ENCODE data around the gene UBD. TPM values are rescaled to one million over a fixed set of nuclear protein-coding genes. Genes with fewer than 3 reads are reported as not detected.
A peak's percentile ranks its signal among the peaks of the same experiment; 100 is the strongest.

Gene UBD
- total RNA-seq, 1 donor from 2014 or later, result 1.6 TPM

DNA sequence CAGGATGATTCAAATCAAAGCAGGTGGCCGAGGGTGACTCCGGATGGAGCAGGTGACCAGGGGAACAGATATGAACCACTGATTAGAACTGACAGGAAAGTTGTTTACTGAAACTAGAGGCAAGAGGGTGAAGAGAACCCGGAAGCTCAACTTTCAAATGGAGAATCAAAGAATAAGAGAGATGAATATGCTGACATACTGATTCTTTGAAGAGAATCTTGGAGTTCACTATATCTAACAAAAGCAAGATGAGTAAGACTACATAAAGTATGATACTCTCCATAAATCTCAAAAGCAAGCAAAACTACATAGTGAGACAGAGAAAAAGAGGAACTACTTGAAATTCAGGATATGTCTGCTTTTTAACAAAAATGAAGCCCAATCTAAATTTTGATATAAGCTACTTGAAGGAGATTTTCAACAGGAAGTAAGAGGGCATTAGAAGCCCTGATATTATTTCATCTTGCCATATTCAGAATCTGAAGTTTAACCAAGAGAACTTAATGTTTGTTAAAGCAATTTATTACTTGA, 4.0 kb upstream of the UBD start:
- Histone ChIP-seq H3K4me1 (ENCODE audit: control insufficient read depth in 3 of 3, insufficient read depth in 3 of 3, low read length in 3 of 3) (no peaks in the 10 kb centered on the region), H3K9ac (ENCODE audit: low read depth in 1 of 3, low read length in 3 of 3) (no peak overlapping the region), H3K9me3 (ENCODE audit: control insufficient read depth in 3 of 3, low read length in 3 of 3) (peaks cover 0 to 2% (median 0%) of the 10 kb centered on the region in 3 donors), H3K4me3 (ENCODE audit: low read length in 3 of 3) (no peak overlapping the region), H3K27me3 (ENCODE audit: control insufficient read depth in 3 of 3, insufficient read depth in 3 of 3, low read length in 3 of 3) (peaks cover 0 to 4% (median 4%) of the 10 kb centered on the region in 3 donors), H3K36me3 (ENCODE audit: control insufficient read depth in 3 of 3, insufficient read depth in 3 of 3, low read length in 3 of 3) (no peaks in the 10 kb centered on the region), H3K27ac (ENCODE audit: low read depth, low read length) (no peak overlapping the region)

DNA sequence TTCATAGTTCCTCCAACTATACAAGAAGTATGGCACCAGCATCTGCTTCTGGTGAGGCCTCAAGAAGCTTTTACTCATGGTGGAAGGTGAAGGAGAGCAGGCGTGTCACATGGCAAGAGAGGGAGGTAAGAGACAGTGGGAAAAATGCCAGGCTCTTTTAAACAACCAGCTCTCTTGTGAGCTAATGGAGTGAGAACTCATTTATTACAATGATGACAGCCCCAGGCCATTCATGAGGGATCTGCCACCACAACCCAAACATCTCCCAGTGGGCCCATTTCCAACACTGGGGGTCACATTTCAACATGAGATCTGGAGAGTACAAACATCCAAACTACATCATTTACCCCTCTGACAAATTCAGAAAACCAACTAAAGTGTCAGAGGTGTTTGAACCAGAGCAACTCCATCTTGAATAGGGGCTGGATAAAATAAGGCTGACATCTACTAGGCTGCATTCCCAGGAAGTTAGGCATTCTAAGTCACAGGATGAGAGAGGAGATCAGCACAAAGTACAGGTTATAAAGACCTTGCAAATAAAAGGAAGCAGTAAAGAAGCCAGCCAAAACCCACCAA, 2.2 kb upstream of the UBD start:
- peaks cover 0 to 4% (median 4%) of the 10 kb centered on the region in 3 donors for H3K27me3 ChIP-seq (ENCODE audit: control insufficient read depth in 3 of 3, insufficient read depth in 3 of 3, low read length in 3 of 3)
- no peaks in the 10 kb centered on the region for H3K9me3 ChIP-seq (ENCODE audit: control insufficient read depth in 3 of 3, low read length in 3 of 3)
- H3K27ac ChIP-seq (ENCODE audit: low read depth, low read length), result no peak overlapping the region
- H3K36me3 ChIP-seq (ENCODE audit: control insufficient read depth in 3 of 3, insufficient read depth in 3 of 3, low read length in 3 of 3), result no peaks in the 10 kb centered on the region
- H3K9ac ChIP-seq (ENCODE audit: low read depth in 1 of 3, low read length in 3 of 3), result no peak overlapping the region
- no peaks in the 10 kb centered on the region for H3K4me1 ChIP-seq (ENCODE audit: control insufficient read depth in 3 of 3, insufficient read depth in 3 of 3, low read length in 3 of 3)
- no peak overlapping the region for H3K4me3 ChIP-seq (ENCODE audit: low read length in 3 of 3)

DNA sequence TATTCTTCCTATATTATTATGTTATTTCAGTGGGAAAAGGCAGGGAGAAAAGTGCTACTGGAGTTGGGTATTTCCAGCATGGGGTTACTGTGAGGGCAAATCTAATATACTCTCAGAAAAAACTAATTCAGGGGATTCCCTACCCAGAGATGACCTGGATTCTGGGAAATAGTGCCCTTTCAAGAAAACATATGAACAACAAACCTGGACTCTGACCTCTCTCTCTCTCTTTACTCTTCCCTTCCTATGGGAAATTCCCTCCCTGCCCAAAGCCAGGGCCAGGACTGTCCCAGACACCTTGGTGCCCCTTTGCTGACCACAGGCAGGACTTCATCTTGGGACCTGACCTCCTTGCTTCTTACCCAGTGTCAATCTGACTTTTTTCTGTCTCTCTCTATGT, 1.6 kb upstream of the UBD start:
- H3K4me1 ChIP-seq (ENCODE audit: control insufficient read depth in 3 of 3, insufficient read depth in 3 of 3, low read length in 3 of 3), result no peaks in the 10 kb centered on the region

GRCh38 chr6:29558439-29559079, 973 bp downstream of the UBD start:
- Histone ChIP-seq H3K27ac (ENCODE audit: low read depth, low read length) (no peak overlapping the region), H3K9me3 (ENCODE audit: control insufficient read depth in 3 of 3, low read length in 3 of 3) (no peaks in the 10 kb centered on the region), H3K4me1 (ENCODE audit: control insufficient read depth in 3 of 3, insufficient read depth in 3 of 3, low read length in 3 of 3) (peaks cover 4 to 5% (median 4%) of the 10 kb centered on the region in 3 donors), H3K27me3 (ENCODE audit: control insufficient read depth in 3 of 3, insufficient read depth in 3 of 3, low read length in 3 of 3) (peaks cover 27% of the 10 kb centered on the region in 3 donors), H3K9ac (ENCODE audit: low read depth in 1 of 3, low read length in 3 of 3) (no peak overlapping the region), H3K36me3 (ENCODE audit: control insufficient read depth in 3 of 3, insufficient read depth in 3 of 3, low read length in 3 of 3) (no peaks in the 10 kb centered on the region), H3K4me3 (ENCODE audit: low read length in 3 of 3) (no peak overlapping the region)

More for the DNA sequence above, 1.6 kb upstream of the UBD start:
- Histone ChIP-seq H3K27me3 (ENCODE audit: control insufficient read depth in 3 of 3, insufficient read depth in 3 of 3, low read length in 3 of 3) (peaks cover 3 to 10% (median 9%) of the 10 kb centered on the region in 3 donors), H3K36me3 (ENCODE audit: control insufficient read depth in 3 of 3, insufficient read depth in 3 of 3, low read length in 3 of 3) (no peaks in the 10 kb centered on the region), H3K9ac (ENCODE audit: low read depth in 1 of 3, low read length in 3 of 3) (no peak overlapping the region), H3K4me3 (ENCODE audit: low read length in 3 of 3) (no peak overlapping the region), H3K27ac (ENCODE audit: low read depth, low read length) (no peak overlapping the region), H3K9me3 (ENCODE audit: control insufficient read depth in 3 of 3, low read length in 3 of 3) (no peaks in the 10 kb centered on the region)

DNA sequence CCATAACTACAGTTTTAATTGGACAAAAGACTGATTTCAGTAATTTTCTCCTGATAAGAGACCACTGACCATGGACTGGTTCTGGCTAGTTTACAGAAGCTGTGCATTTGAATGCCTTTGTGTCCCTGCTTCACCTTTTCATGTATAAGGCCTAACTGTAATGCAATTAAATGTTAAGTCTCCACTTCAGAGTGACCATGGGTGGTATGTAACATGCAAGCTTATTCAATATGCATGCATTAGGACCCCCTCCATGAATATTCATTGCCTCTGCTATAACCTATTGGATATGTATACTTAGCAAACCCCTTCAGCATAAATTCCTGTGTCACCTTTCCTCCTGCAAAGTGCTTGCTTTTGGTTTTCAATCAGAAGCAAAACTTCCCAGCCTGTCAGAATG, 2.2 kb downstream of the UBD start:
- Histone ChIP-seq H3K27me3 (ENCODE audit: control insufficient read depth in 3 of 3, insufficient read depth in 3 of 3, low read length in 3 of 3) (peaks cover 34 to 36% (median 35%) of the 10 kb centered on the region in 3 donors), H3K9me3 (ENCODE audit: control insufficient read depth in 3 of 3, low read length in 3 of 3) (no peaks in the 10 kb centered on the region), H3K36me3 (ENCODE audit: control insufficient read depth in 3 of 3, insufficient read depth in 3 of 3, low read length in 3 of 3) (no peaks in the 10 kb centered on the region), H3K9ac (ENCODE audit: low read depth in 1 of 3, low read length in 3 of 3) (no peak overlapping the region), H3K4me1 (ENCODE audit: control insufficient read depth in 3 of 3, insufficient read depth in 3 of 3, low read length in 3 of 3) (peaks cover 12 to 14% (median 13%) of the 10 kb centered on the region in 3 donors), H3K27ac (ENCODE audit: low read depth, low read length) (no peak overlapping the region), H3K4me3 (ENCODE audit: low read length in 3 of 3) (no peak overlapping the region)

- Histone ChIP-seq H3K36me3 (ENCODE audit: control insufficient read depth in 3 of 3, insufficient read depth in 3 of 3, low read length in 3 of 3) (no peaks in the 10 kb centered on the region), H3K9ac (ENCODE audit: low read depth in 1 of 3, low read length in 3 of 3) (no peak overlapping the region), H3K27ac (ENCODE audit: low read depth, low read length) (no peak overlapping the region), H3K27me3 (ENCODE audit: control insufficient read depth in 3 of 3, insufficient read depth in 3 of 3, low read length in 3 of 3) (peaks cover 34 to 36% (median 35%) of the 10 kb centered on the region in 3 donors), H3K4me3 (ENCODE audit: low read length in 3 of 3) (no peak overlapping the region), H3K4me1 (ENCODE audit: control insufficient read depth in 3 of 3, insufficient read depth in 3 of 3, low read length in 3 of 3) (peaks cover 12 to 14% (median 13%) of the 10 kb centered on the region in 3 donors), H3K9me3 (ENCODE audit: control insufficient read depth in 3 of 3, low read length in 3 of 3) (no peaks in the 10 kb centered on the region)
These were observed 4.8 kb downstream of the UBD start for GRCh38 chr6:29554764-29555163.

- Histone ChIP-seq H3K27ac (ENCODE audit: low read depth, low read length) (no peak overlapping the region), H3K9ac (ENCODE audit: low read depth in 1 of 3, low read length in 3 of 3) (no peak overlapping the region), H3K4me3 (ENCODE audit: low read length in 3 of 3) (peak overlapping the region; percentile 48 to 64 (median 59)), H3K36me3 (ENCODE audit: control insufficient read depth in 3 of 3, insufficient read depth in 3 of 3, low read length in 3 of 3) (no peaks in the 10 kb centered on the region), H3K27me3 (ENCODE audit: control insufficient read depth in 3 of 3, insufficient read depth in 3 of 3, low read length in 3 of 3) (peaks cover 34 to 36% (median 35%) of the 10 kb centered on the region in 3 donors), H3K4me1 (ENCODE audit: control insufficient read depth in 3 of 3, insufficient read depth in 3 of 3, low read length in 3 of 3) (peaks cover 12 to 14% (median 13%) of the 10 kb centered on the region in 3 donors), H3K9me3 (ENCODE audit: control insufficient read depth in 3 of 3, low read length in 3 of 3) (no peaks in the 10 kb centered on the region)
These were observed 6.1 kb downstream of the UBD start for GRCh38 chr6:29553268-29554057.

GRCh38 chr6:29552512-29553051, 7.0 kb downstream of the UBD start:
- Histone ChIP-seq H3K4me1 (ENCODE audit: control insufficient read depth in 3 of 3, insufficient read depth in 3 of 3, low read length in 3 of 3) (peaks cover 12 to 14% (median 13%) of the 10 kb centered on the region in 3 donors), H3K27me3 (ENCODE audit: control insufficient read depth in 3 of 3, insufficient read depth in 3 of 3, low read length in 3 of 3) (peaks cover 34 to 36% (median 35%) of the 10 kb centered on the region in 3 donors), H3K4me3 (ENCODE audit: low read length in 3 of 3) (peak overlapping the region; percentile 48 to 64 (median 59)), H3K36me3 (ENCODE audit: control insufficient read depth in 3 of 3, insufficient read depth in 3 of 3, low read length in 3 of 3) (no peaks in the 10 kb centered on the region), H3K27ac (ENCODE audit: low read depth, low read length) (no peak overlapping the region), H3K9ac (ENCODE audit: low read depth in 1 of 3, low read length in 3 of 3) (no peak overlapping the region), H3K9me3 (ENCODE audit: control insufficient read depth in 3 of 3, low read length in 3 of 3) (no peaks in the 10 kb centered on the region)

DNA sequence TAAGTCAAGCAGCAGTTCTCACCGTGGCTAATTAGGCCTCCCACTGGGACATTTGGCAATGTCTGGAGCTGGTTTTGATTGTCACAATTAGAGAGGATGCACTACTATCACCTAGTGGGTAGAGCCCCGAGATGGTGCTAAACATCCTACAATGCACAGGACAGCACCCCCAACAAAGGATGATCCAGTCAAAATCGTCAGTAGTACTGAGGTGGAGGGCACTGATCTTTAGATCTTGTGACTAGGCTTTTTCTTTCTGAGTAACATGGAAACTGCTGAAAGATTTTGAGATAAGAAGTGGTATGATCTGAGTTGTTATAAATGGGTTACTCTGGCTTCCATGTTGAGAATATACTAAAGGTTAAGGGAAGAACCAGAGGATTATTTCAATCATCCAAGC, 12.0 kb downstream of the UBD start:
- H3K27me3 ChIP-seq (ENCODE audit: control insufficient read depth in 3 of 3, insufficient read depth in 3 of 3, low read length in 3 of 3), result peaks cover 0 to 3% (median 3%) of the 10 kb centered on the region in 3 donors
- H3K9me3 ChIP-seq (ENCODE audit: control insufficient read depth in 3 of 3, low read length in 3 of 3), result no peaks in the 10 kb centered on the region
- H3K9ac ChIP-seq (ENCODE audit: low read depth in 1 of 3, low read length in 3 of 3), result no peak overlapping the region
- no peaks in the 10 kb centered on the region for H3K4me1 ChIP-seq (ENCODE audit: control insufficient read depth in 3 of 3, insufficient read depth in 3 of 3, low read length in 3 of 3)
- H3K4me3 ChIP-seq (ENCODE audit: low read length in 3 of 3), result no peak overlapping the region
- H3K36me3 ChIP-seq (ENCODE audit: control insufficient read depth in 3 of 3, insufficient read depth in 3 of 3, low read length in 3 of 3), result no peaks in the 10 kb centered on the region
- no peak overlapping the region for H3K27ac ChIP-seq (ENCODE audit: low read depth, low read length)
